ENCODE measurements around the gene PRIMPOL. TPM values are rescaled to one million over a fixed set of nuclear protein-coding genes. Genes with fewer than 3 reads are reported as not detected.

PRIMPOL gene
- total RNA-seq, 2 experiments from 2014 or later: 4.2 TPM

- ChIA-PET POLR2A (no interaction called here), CTCF (no interaction called here)
- ATAC-seq (ENCODE audit: poor library complexity) (no peak), DNase-seq (no peak)
- Histone ChIP-seq H3K36me3 (ENCODE audit: insufficient read depth, low read length) (peaks cover 24% of the 10 kb centered on the region), H3K9me3 (ENCODE audit: control insufficient read depth in 1 of 2, insufficient read depth in 1 of 2, low read length in 2 of 2) (no peaks in the 10 kb centered on the region), H3K27ac (ENCODE audit: low read depth in 1 of 2, low read length in 2 of 2) (no peak overlapping the region), H3K27me3 (ENCODE audit: control insufficient read depth in 1 of 2, insufficient read depth in 2 of 2, low read length in 2 of 2) (no peaks in the 10 kb centered on the region), H3K4me3 (ENCODE audit: low read length) (no peak overlapping the region), H3K4me1 (ENCODE audit: insufficient read depth, low read length) (no peaks in the 10 kb centered on the region)
- Mint-ChIP-seq H3K27me3 (no peaks in the 10 kb centered on the region), H3K9me3 (no peaks in the 10 kb centered on the region), H3K4me1 (ENCODE audit: low read depth) (no peaks in the 10 kb centered on the region), H3K4me3 (no peak overlapping the region), H3K36me3 (ENCODE audit: low read depth) (peaks cover 34% of the 10 kb centered on the region), H3K27ac (no peak overlapping the region)
- TF ChIP-seq CTCF (IDR thresholded peaks at IDR 0.05): no peak
- intact Hi-C loops (cut with DNase I, micrococcal nuclease): no loop called here
Measured at GRCh38 chr4:184693056-184693455, 43.5 kb downstream of the PRIMPOL start.

GRCh38 chr4:184694412-184694956, 44.9 kb downstream of the PRIMPOL start:
- Mint-ChIP-seq H3K27me3 (no peaks in the 10 kb centered on the region), H3K4me3 (no peak overlapping the region), H3K4me1 (ENCODE audit: low read depth) (no peaks in the 10 kb centered on the region), H3K27ac (no peak overlapping the region), H3K36me3 (ENCODE audit: low read depth) (peaks cover 34% of the 10 kb centered on the region), H3K9me3 (no peaks in the 10 kb centered on the region)
- H3K36me3 ChIP-seq (ENCODE audit: insufficient read depth, low read length): peaks cover 24% of the 10 kb centered on the region
- H3K27ac ChIP-seq (ENCODE audit: low read depth in 1 of 2, low read length in 2 of 2): no peak overlapping the region
- H3K27me3 ChIP-seq (ENCODE audit: control insufficient read depth in 1 of 2, insufficient read depth in 2 of 2, low read length in 2 of 2): no peaks in the 10 kb centered on the region
- H3K4me3 ChIP-seq (ENCODE audit: low read length): no peak overlapping the region
- H3K9me3 ChIP-seq (ENCODE audit: control insufficient read depth in 1 of 2, insufficient read depth in 1 of 2, low read length in 2 of 2): no peaks in the 10 kb centered on the region
- TF ChIP-seq CTCF (IDR thresholded peaks at IDR 0.05): no peak
- intact Hi-C loops (cut with DNase I, micrococcal nuclease): no loop called here
- no peak for DNase-seq
- ChIA-PET POLR2A (no interaction called here), CTCF (no interaction called here)
- H3K4me1 ChIP-seq (ENCODE audit: insufficient read depth, low read length): no peaks in the 10 kb centered on the region
- no peak for ATAC-seq (ENCODE audit: poor library complexity)

DNA sequence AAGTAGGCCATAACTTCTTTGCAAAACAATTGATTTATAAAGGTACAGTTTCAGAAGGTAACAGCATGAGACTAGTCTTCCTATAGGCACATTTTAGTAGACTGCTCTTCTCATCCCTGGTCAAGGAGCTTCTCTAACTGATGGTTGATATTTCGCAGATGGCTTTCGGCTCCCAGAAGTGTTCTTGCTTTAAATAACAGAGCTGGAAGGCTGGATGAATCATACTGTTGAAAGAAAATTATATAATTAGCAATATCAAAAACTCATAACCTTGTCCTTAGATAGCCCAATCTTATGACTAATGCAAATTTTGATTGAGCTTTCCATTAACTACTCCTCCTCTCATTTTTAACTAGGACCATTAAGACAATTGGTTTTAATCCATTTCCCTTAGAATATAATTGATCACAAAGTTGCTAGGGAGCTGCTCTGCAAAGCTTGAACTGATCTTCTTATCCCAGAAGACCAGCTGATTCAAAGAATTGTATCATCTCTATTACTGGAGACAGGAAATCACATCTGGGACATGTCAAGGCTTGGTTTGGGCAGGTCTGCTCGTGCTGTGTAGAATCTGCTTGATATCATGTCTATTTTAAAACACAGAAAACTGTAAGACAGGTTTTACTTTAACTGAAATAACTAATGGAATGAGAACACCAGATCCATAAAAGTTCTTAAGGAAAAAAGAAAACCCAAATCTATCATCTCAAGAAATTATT, 45.8 kb downstream of the PRIMPOL start:
- Mint-ChIP-seq H3K4me3 (no peak overlapping the region), H3K36me3 (ENCODE audit: low read depth) (peaks cover 34% of the 10 kb centered on the region), H3K27ac (no peak overlapping the region), H3K4me1 (ENCODE audit: low read depth) (no peaks in the 10 kb centered on the region), H3K9me3 (no peaks in the 10 kb centered on the region), H3K27me3 (no peaks in the 10 kb centered on the region)
- POLR2A ChIA-PET: no interaction called here
- H3K36me3 ChIP-seq (ENCODE audit: insufficient read depth, low read length): peaks cover 24% of the 10 kb centered on the region
- no peak overlapping the region for H3K4me3 ChIP-seq (ENCODE audit: low read length)
- DNase-seq (no peak), ATAC-seq (ENCODE audit: poor library complexity) (no peak)
- no peak overlapping the region for H3K27ac ChIP-seq (ENCODE audit: low read depth in 1 of 2, low read length in 2 of 2)
- TF ChIP-seq CTCF (IDR thresholded peaks at IDR 0.05): no peak
- CTCF ChIA-PET: no interaction called here
- H3K4me1 ChIP-seq (ENCODE audit: insufficient read depth, low read length): no peaks in the 10 kb centered on the region
- intact Hi-C loops (cut with DNase I, micrococcal nuclease): no loop called here
- no peaks in the 10 kb centered on the region for H3K27me3 ChIP-seq (ENCODE audit: control insufficient read depth in 1 of 2, insufficient read depth in 2 of 2, low read length in 2 of 2)
- no peaks in the 10 kb centered on the region for H3K9me3 ChIP-seq (ENCODE audit: control insufficient read depth in 1 of 2, insufficient read depth in 1 of 2, low read length in 2 of 2)

Data from CD4-positive, alpha-beta T cell (primary cell).